Measurements from ENCODE around the gene OR6C76.

OR6C76 gene

DNA sequence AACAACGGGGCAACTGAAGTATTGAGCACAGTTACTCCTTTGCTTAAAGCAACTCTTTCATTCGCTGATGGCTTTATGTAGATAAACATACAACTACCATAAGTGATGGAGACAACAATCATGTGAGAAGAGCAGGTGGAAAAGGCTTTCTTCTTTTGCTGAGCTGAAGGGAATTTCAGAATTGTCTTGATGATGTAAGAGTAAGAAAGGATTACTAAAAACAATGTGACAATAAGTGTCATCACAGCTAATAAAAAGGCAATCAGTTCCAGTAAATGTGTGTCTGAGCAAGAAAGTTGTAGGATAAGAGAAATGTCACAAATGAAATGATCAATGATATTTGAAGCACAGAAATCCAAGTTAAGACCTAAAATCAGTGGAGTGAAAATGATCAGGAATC, 43.2 kb downstream of the OR6C76 start:
- DNase-seq (ENCODE audit: low spot score), result no peak

DNA sequence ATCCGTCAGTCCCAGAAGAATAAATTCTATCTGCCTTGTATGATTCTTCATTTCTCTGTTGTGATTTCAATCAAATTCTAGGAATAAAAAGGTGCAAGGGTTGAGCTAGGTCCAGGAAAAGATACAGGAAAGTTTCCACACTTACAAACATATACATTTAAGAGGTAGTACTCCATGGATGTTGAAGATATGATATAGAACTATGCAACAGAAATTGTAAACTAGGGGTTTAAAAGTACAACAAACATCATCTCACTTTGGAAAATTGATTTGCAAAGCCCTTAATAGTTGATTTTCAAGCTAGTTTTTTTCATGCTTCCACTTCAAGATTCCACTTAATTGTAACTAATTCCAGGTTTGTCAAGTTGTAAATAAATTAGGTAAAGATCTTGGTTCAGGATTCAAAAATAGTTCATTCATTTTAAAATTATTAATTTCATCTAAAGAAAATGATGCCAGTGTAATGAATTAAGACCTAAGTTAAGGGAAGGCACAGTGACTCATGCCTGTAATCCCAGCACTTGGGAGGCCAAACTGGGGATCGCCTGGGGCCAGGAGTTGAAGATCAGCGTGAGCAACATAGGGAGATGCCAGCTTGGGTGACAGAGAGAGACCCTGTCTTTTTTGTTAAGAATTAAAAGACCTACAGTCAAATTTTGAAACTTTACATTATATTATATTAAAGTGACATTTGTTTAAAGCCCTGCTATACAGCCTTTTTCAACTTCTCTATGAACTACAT, 44.2 kb downstream of the OR6C76 start, which contains the start of gene OR6C70:
Gene OR6C70 (minus strand): TSS at position 51 of the 742 bp plus-strand sequence. CDS start 0 bp downstream, at position 51.
- DNase-seq (ENCODE audit: low spot score), result no peak

DNA sequence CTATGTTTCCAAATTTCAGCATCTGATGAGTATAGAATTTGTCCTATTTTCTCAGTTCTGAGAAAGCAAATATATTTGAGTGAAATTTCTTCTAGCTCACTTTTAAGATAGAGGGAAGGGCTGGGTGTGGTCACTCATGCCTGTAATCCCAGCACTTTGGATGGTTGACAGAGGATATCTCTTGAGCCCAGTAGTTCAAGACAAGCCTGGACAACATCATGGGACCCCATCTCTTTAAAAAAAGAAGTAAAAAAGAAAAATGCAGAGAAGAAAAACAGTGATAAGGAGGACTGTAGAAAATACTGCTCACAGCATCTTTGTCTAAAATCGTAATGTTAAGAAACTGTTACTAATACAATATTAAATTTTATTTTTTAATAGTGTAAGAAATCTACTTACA, 46.2 kb downstream of the OR6C76 start:
- no peak for DNase-seq (ENCODE audit: low spot score)

All from SW480 (cell line).